WERI-Rb-1 (cell line): Measurements from ENCODE around the gene HGFAC.

Source experiments
- DNase-seq: peaks from one replicate; pipeline ENCODE4 v3.0.0-alpha.2; 2020
- H3K27ac ChIP-seq: fragments of 250-450 bp; sonication (Bioruptor Pico); 2 replicates; pipeline ENCODE4 v1.5.1; 2020; ENCODE audit warnings: mild to moderate bottlenecking, moderate library complexity
- H3K27me3 ChIP-seq: fragments of 250-450 bp; sonication (Bioruptor Pico); 2 replicates; pipeline ENCODE4 v1.5.1; 2021; ENCODE audit warnings: mild to moderate bottlenecking, low read depth, moderate library complexity; ENCODE audit not compliant: insufficient read depth, severe bottlenecking
- H3K36me3 ChIP-seq: fragments of 250-450 bp; sonication (Bioruptor Pico); 2 replicates; pipeline ENCODE4 v1.5.1; 2020; ENCODE audit warnings: mild to moderate bottlenecking, moderate library complexity
- H3K4me3 ChIP-seq: 2 replicates; pipeline ENCODE4 v1.5.1; 2011; ENCODE audit warnings: low read depth, mild to moderate bottlenecking, control low read depth, low read length
- H3K9me3 ChIP-seq: fragments of 250-450 bp; sonication (Bioruptor Pico); 2 replicates; pipeline ENCODE4 v1.5.1; 2021; ENCODE audit warnings: mild to moderate bottlenecking, moderate library complexity; ENCODE audit not compliant: severe bottlenecking
- TF ChIP-seq, protein P1 (sequence below): IDR thresholded peaks from 2 replicates; pipeline ENCODE4 v1.5.1; 2011; ENCODE audit warnings: low read depth, mild to moderate bottlenecking, control low read depth, inconsistent platforms, low read length

The HGFAC gene

DNA sequence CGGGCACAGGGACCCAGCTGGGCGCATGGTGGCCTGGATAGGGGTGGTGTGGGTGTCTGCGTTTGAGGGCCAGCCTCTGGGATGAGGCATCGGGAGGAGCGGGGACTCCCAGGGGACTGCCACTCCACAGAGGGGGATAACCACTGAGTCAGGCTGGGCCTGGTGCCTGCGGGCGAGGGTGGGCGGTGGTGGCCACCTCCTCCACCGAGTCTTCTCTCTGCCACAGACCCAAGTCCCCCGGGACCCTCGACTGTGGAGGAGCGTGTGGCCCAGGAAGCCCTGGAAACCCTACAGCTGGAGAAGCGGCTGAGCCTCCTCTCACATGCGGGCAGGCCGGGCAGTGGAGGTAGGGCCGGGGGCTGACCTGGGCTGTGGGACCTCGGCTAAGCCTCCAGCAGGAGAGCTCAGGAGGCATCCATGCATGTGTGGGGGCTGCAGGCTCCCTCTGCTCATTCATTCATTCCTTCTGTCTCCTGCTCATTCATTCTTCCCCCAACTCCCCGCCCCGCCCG, 47.7 kb downstream of the HGFAC start:
- DNase-seq = no peak
- Histone ChIP-seq H3K36me3 (no peaks in the 10 kb centered on the region), H3K27ac (no peak overlapping the region), H3K4me3 (no peak overlapping the region), H3K9me3 (no peaks in the 10 kb centered on the region), H3K27me3 (no peaks in the 10 kb centered on the region)
- TF ChIP-seq, protein P1, sequence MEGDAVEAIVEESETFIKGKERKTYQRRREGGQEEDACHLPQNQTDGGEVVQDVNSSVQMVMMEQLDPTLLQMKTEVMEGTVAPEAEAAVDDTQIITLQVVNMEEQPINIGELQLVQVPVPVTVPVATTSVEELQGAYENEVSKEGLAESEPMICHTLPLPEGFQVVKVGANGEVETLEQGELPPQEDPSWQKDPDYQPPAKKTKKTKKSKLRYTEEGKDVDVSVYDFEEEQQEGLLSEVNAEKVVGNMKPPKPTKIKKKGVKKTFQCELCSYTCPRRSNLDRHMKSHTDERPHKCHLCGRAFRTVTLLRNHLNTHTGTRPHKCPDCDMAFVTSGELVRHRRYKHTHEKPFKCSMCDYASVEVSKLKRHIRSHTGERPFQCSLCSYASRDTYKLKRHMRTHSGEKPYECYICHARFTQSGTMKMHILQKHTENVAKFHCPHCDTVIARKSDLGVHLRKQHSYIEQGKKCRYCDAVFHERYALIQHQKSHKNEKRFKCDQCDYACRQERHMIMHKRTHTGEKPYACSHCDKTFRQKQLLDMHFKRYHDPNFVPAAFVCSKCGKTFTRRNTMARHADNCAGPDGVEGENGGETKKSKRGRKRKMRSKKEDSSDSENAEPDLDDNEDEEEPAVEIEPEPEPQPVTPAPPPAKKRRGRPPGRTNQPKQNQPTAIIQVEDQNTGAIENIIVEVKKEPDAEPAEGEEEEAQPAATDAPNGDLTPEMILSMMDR = no peak

DNA sequence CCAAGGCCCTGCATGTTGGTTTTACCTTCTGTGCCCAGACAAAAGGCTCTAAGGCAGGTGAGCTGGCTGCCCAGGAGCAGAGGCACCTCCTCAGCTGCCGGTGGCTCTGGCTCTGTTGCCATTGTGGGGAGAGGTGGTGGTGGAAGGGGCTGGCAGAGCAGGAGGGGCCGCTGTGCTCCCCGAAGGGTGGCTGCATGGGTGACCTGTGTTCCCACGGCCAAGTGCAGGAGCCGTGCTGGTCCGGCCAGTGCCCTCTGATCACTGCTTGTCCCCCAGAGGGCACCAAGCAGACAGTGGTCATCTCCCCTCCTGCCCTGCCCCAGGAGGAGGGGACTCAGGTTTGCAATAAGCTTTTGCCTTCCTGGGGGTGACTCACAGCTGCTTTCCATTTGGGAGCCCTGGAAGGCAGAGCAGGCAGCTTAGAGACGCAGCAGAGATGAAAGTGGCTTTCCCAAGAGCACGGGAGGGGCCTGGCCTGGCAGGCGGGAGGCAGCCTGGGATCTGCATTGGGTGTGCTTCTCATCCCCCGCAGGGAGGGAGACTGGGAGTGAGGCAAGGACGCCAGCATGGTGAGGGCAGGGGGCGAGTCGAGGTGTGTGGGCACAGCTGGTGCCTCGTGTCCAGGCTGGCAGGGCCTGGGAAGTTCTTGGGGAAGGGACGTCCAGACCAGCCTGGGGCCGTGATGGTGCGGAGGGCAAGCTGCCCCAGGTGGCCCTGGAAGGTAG, 50.1 kb downstream of the HGFAC start:
- Histone ChIP-seq H3K27me3 (no peaks in the 10 kb centered on the region), H3K27ac (no peak overlapping the region), H3K4me3 (no peak overlapping the region), H3K36me3 (no peaks in the 10 kb centered on the region), H3K9me3 (no peaks in the 10 kb centered on the region)
- TF ChIP-seq, protein P1 = 0 out of 2 replicates have a peak, but pooled peaks have one; percentile 6
- peak; percentile 50 for DNase-seq

DNA sequence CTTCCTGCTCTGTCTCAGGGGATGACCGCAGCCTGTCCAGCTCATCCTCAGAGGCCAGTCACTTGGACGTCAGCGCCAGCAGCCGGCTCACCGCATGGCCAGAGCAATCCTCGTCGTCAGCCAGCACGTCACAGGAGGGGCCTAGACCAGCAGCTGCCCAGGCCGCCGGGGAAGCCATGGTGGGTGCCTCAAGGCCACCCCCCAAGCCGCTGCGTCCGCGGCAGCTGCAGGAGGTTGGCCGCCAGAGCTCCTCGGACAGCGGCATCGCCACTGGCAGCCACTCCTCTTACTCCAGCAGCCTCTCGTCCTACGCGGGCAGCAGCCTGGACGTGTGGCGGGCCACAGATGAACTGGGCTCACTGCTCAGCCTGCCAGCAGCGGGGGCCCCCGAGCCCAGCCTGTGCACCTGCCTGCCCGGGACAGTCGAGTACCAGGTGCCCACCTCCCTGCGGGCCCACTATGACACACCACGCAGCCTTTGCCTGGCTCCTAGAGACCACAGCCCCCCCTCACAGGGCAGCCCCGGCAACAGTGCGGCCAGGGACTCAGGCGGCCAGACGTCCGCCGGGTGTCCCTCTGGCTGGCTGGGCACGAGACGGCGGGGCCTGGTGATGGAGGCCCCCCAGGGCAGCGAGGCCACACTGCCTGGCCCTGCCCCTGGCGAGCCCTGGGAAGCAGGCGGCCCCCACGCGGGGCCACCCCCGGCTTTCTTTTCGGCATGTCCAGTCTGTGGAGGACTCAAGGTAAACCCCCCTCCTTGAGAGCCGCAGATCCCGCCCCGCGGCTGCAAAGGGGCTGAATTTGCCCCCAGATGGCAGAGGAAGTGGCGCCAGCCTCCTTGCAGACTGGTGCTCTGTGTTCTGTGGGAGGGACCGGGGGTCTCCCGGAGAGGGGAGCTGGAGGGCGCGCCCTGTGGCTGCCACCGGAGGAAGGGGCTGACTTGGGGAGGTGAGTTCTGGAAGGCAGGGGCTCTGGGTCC, 51.3 kb downstream of the HGFAC start:
- no peak overlapping the region for H3K27ac ChIP-seq
- TF ChIP-seq, protein P1 = no peak
- H3K9me3 ChIP-seq = no peaks in the 10 kb centered on the region
- H3K36me3 ChIP-seq = no peaks in the 10 kb centered on the region
- no peak for DNase-seq
- H3K27me3 ChIP-seq = no peaks in the 10 kb centered on the region
- no peak overlapping the region for H3K4me3 ChIP-seq

DNA sequence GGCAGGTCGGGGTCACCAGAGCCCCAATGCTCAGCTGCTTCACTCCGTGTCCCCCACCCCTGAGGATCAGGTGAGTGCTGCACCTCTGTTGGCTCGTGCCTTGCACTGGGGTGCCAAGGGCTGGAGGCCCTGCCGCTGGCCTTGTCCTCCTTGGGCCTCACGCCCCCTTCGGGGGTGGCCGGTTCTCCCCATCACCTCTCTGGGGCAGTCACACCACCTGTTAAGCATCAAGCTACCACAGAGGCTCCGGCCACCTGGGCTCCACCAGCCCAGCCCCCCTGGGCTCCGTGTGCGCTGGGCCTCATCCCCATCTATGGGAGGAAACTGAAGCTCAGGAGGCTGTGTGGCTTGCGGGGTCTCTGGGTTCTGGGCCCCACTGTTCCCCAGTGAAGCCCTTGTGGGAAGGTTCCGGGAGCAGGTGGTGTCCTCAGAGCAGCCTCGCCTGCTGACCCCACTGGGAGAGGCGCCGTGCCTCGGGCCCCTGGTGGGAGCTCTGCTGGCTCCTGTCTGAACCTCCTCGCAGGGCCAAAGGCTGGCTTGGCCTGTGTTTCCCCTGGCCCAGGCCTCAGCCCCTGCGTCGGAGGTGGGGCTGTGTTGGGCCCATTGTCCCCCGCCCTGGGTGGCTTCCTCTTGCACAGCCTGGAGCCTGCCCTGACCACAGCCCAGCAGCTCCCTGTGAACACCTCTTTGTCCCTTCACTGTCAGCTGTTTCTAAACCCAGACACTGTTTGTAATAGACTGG, 52.1 kb downstream of the HGFAC start:
- Histone ChIP-seq H3K27ac (peak overlapping the region; percentile 31; the same call in 1 of the 2 replicates), H3K9me3 (no peaks in the 10 kb centered on the region), H3K36me3 (no peaks in the 10 kb centered on the region), H3K4me3 (no peak overlapping the region), H3K27me3 (no peaks in the 10 kb centered on the region)
- TF ChIP-seq, protein P1 = no peak
- no peak for DNase-seq

DNA sequence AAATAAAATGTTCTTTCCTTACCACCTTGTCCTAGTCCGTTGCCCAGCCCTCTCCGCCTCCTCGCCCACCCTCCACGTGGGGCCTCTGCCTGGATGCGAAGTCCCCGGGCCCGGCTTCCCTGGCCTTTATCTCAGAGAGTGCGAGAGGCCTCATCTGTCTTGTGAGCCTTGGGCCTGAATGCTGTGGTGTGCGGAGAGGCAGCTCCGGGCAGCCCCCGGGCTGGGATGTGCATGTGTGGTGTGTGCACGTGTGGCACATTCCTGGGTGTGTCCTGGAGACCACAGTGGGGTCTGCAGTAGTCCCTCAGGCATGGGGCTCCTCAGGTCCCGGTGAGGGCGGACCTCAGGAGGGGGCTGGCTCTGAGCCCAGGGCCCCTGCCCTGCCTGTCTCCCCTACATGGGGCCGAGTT, 52.7 kb downstream of the HGFAC start:
- H3K9me3 ChIP-seq = no peaks in the 10 kb centered on the region
- no peak for DNase-seq
- H3K36me3 ChIP-seq = no peaks in the 10 kb centered on the region
- TF ChIP-seq, protein P1 = no peak
- peak overlapping the region; percentile 31; the same call in 1 of the 2 replicates for H3K27ac ChIP-seq
- no peak overlapping the region for H3K4me3 ChIP-seq
- H3K27me3 ChIP-seq = no peaks in the 10 kb centered on the region
